Transverse colon (tissue), 4 donors: ENCODE measurements around the gene HSPA1B. TPM values are rescaled to one million over a fixed set of nuclear protein-coding genes. Genes with fewer than 3 reads are reported as not detected.
"Not testable (repeated sequence)": the region's sequence is repeated elsewhere in the genome, so short reads cannot be mapped to it uniquely, and the experiment has no call there.

Experiments
- DNase-seq: peaks from one replicate; pipeline ENCODE4 v3.0.0-alpha.2; 2019
- H3K27ac ChIP-seq, 4 donors: fragments of 200-600 bp; sonication (generic); 2 replicates each; pipeline ENCODE4 v1.5.1; 2016 to 2018; ENCODE audit warnings: inconsistent platforms in 4 of 4
- H3K27me3 ChIP-seq: fragments of 200-600 bp; sonication (generic); 2 replicates; pipeline ENCODE4 v1.5.1; 2017; ENCODE audit warnings: inconsistent platforms
- H3K36me3 ChIP-seq, 4 donors: fragments of 200-600 bp; sonication (generic); 2 replicates each; pipeline ENCODE4 v1.5.1; 2017 to 2019; ENCODE audit warnings: inconsistent platforms in 4 of 4
- H3K4me1 ChIP-seq, 4 donors: fragments of 200-600 bp; sonication (generic); 2 replicates each; pipeline ENCODE4 v1.5.1; 2017 to 2020; ENCODE audit warnings: inconsistent platforms in 4 of 4
- H3K4me3 ChIP-seq, 4 donors: fragments of 200-600 bp; sonication (generic); 1 replicate in 1 of 4; 2 replicates in 3 of 4; pipeline versions ENCODE4 v1.5.1 to v1.6.1; 2017 to 2019; ENCODE audit warnings: inconsistent platforms in 4 of 4
- H3K9me3 ChIP-seq, 2 donors: fragments of 200-600 bp; sonication (generic); 2 replicates each; pipeline ENCODE4 v1.5.1; 2017 to 2019; ENCODE audit warnings: inconsistent platforms in 2 of 2
- CTCF ChIP-seq, 5 experiments: fragments of 200-600 bp in 3 of 5; fragments of 450-650 bp in 2 of 5; sonication (generic) in 3 of 5; IDR thresholded peaks; 1 replicate in 2 of 5; 2 replicates in 3 of 5; pipeline ENCODE4 v1.5.1; 2016 to 2017; ENCODE audit warnings: antibody characterized with exemption in 5 of 5, inconsistent platforms in 3 of 5, mild to moderate bottlenecking in 2 of 5, moderate library complexity in 1 of 5
- EP300 ChIP-seq: sonication (generic); formaldehyde crosslinking; IDR thresholded peaks from one replicate; pipeline ENCODE4 v1.6.1; 2017; ENCODE audit warnings: antibody characterized with exemption, low read depth
- POLR2A ChIP-seq: fragments of 450-650 bp; IDR thresholded peaks from one replicate; pipeline ENCODE4 v1.6.1; 2016; ENCODE audit warnings: antibody characterized with exemption, mild to moderate bottlenecking, moderate library complexity
- POLR2AphosphoS5 ChIP-seq, 3 donors: sonication (generic); formaldehyde crosslinking; IDR thresholded peaks; one replicate each; pipeline ENCODE4 v1.6.1; 2016; ENCODE audit warnings: antibody characterized with exemption in 3 of 3
- WGBS, 2 donors: methylation state at CpG; one replicate each; pipeline ENCODE4 v1.1.5; 2018; ENCODE audit warnings: low coverage in 1 of 2; 5-methylcytosine and 5-hydroxymethylcytosine counted together
- in situ Hi-C, 4 donors: fragments of 200-750 bp; cut with MboI; loops; one replicate each; pipeline versions ENCODE4 v1.15.0 to v1.15.1; 2017; ENCODE audit warnings: low sequenced_read_pairs in 3 of 4, low pct_ligation_motif_present in 1 of 4, low pct_unique_long_range_greater_than_20kb in 1 of 4
- intact Hi-C: fragments of 100-400 bp; cut with DNase I; formaldehyde crosslinking; loops from one replicate; pipeline ENCODE4 v1.15.1; 2023; ENCODE audit warnings: low total_unique reads
- total RNA-seq, 4 donors: library from RNA; depleted of rRNA; stranded (reverse); fragments of >200 nt; gene quantifications; one replicate each; pipeline ENCODE4 v1.1.0, GENCODE V29; 2016

HSPA1B gene
- total RNA-seq, 4 donors from 2014 or later, result 104 to 471 (median 278) TPM

GRCh38 chr6:31865205-31866118 is 37.9 kb downstream of the HSPA1B start:
- Histone ChIP-seq H3K27ac (no peak overlapping the region), H3K4me1 (peaks cover 7 to 22% (median 10%) of the 10 kb centered on the region in 4 donors), H3K4me3 (no peak overlapping the region), H3K36me3 (peaks cover 0 to 4% (median 0%) of the 10 kb centered on the region in 4 donors), H3K27me3 (no peaks in the 10 kb centered on the region), H3K9me3 (no peaks in the 10 kb centered on the region)
- intact Hi-C loops, result no loop called here
- DNase-seq, result no peak
- TF ChIP-seq EP300, result no peak
- no peak for TF ChIP-seq POLR2A
- no peak for TF ChIP-seq CTCF (IDR thresholded peaks at IDR 0.05)
- TF ChIP-seq POLR2AphosphoS5 (IDR thresholded peaks at IDR 0.05), result no peak
- in situ Hi-C loops, result no loop called here
- 83% methylated on average over 21 of the region's 21 CpGs; no CpG with 5 or more reads in 1 of the 2 donors for WGBS, 2 donors

- H3K9me3 ChIP-seq, H3K4me1 ChIP-seq, H3K4me3 ChIP-seq, H3K27me3 ChIP-seq, intact Hi-C loops, DNase-seq, H3K36me3 ChIP-seq, H3K27ac ChIP-seq, in situ Hi-C loops: not testable (repeated sequence)
- 78 to 95% methylated on average over 1 of the region's 1 CpG for WGBS, 2 donors
Observed at GRCh38 chr6:31868658-31868971, 41.1 kb downstream of the HSPA1B start.

- in situ Hi-C loops, result no loop called here
- TF ChIP-seq POLR2A (no peak), EP300 (no peak), POLR2AphosphoS5 (IDR thresholded peaks at IDR 0.05) (no peak), CTCF (IDR thresholded peaks at IDR 0.05) (no peak)
- DNase-seq, result no peak
Observed at GRCh38 chr6:31869343-31869742, 41.8 kb downstream of the HSPA1B start.

GRCh38 chr6:31870385-31870921 is 42.9 kb downstream of the HSPA1B start:
- in situ Hi-C loops, result no loop called here
- peaks cover 0 to 4% (median 0%) of the 10 kb centered on the region in 4 donors for H3K36me3 ChIP-seq

More at GRCh38 chr6:31869343-31869742, 41.8 kb downstream of the HSPA1B start:
- 81% methylated on average over 8 of the region's 8 CpGs; no CpG with 5 or more reads in 1 of the 2 donors for WGBS, 2 donors
- intact Hi-C loops, result no loop called here
- Histone ChIP-seq H3K4me3 (no peak overlapping the region), H3K4me1 (peaks cover 0 to 3% (median under 1%) of the 10 kb centered on the region in 4 donors), H3K9me3 (no peaks in the 10 kb centered on the region), H3K27me3 (no peaks in the 10 kb centered on the region), H3K27ac (no peak overlapping the region), H3K36me3 (peaks cover 0 to 4% (median 0%) of the 10 kb centered on the region in 4 donors)

More at GRCh38 chr6:31870385-31870921, 42.9 kb downstream of the HSPA1B start:
- no peak overlapping the region for H3K27ac ChIP-seq
- WGBS, 2 donors, result 85 to 90% methylated on average over 2 to 14 of the region's 16 CpGs
- TF ChIP-seq EP300 (no peak), CTCF (IDR thresholded peaks at IDR 0.05) (no peak), POLR2AphosphoS5 (IDR thresholded peaks at IDR 0.05) (no peak)
- H3K9me3 ChIP-seq, result no peaks in the 10 kb centered on the region
- intact Hi-C loops, result no loop called here
- DNase-seq, result no peak
- peaks cover 9 to 11% (median 10%) of the 10 kb centered on the region in 4 donors for H3K4me1 ChIP-seq
- H3K27me3 ChIP-seq, result no peaks in the 10 kb centered on the region
- no peak overlapping the region for H3K4me3 ChIP-seq
